SJCRH30 (cell line): ENCODE measurements around the gene ZNF44. TPM values are rescaled to one million over a fixed set of nuclear protein-coding genes. Genes with fewer than 3 reads are reported as not detected.

ENCODE experiments used
- DNase-seq, 2 experiments: peaks; one replicate each; pipeline ENCODE4 v3.0.0-alpha.2; 2015 to 2020
- H3K27ac ChIP-seq: fragments of 250-450 bp; sonication (Bioruptor Pico); 2 replicates; pipeline ENCODE4 v1.5.1; 2020; ENCODE audit warnings: mild to moderate bottlenecking, moderate library complexity
- H3K27me3 ChIP-seq: fragments of 250-450 bp; sonication (Bioruptor Pico); 2 replicates; pipeline ENCODE4 v1.5.1; 2020; ENCODE audit warnings: mild to moderate bottlenecking, moderate library complexity
- H3K36me3 ChIP-seq: fragments of 250-450 bp; sonication (Bioruptor Pico); 2 replicates; pipeline ENCODE4 v1.5.1; 2020; ENCODE audit warnings: mild to moderate bottlenecking, moderate library complexity
- H3K4me1 ChIP-seq: fragments of 250-450 bp; sonication (Bioruptor Pico); 2 replicates; pipeline ENCODE4 v1.5.1; 2020; ENCODE audit warnings: mild to moderate bottlenecking, moderate library complexity
- H3K4me3 ChIP-seq: fragments of 250-450 bp; sonication (Bioruptor Pico); 2 replicates; pipeline ENCODE4 v1.5.1; 2020; ENCODE audit warnings: mild to moderate bottlenecking, moderate library complexity
- H3K9me3 ChIP-seq: fragments of 250-450 bp; sonication (Bioruptor Pico); replicated peaks from 2 replicates; pipeline ENCODE4 v1.5.1; 2020; ENCODE audit warnings: mild to moderate bottlenecking, moderate library complexity
- total RNA-seq: library from RNA; depleted of rRNA; stranded (reverse); fragments of >200 nt; shearing (Covaris generic); gene quantifications from 2 replicates; pipeline ENCODE4 v1.2.3, GENCODE V29; 2014

ZNF44 gene
- total RNA-seq, 1 experiment from 2014 or later = 8.7 TPM

DNA sequence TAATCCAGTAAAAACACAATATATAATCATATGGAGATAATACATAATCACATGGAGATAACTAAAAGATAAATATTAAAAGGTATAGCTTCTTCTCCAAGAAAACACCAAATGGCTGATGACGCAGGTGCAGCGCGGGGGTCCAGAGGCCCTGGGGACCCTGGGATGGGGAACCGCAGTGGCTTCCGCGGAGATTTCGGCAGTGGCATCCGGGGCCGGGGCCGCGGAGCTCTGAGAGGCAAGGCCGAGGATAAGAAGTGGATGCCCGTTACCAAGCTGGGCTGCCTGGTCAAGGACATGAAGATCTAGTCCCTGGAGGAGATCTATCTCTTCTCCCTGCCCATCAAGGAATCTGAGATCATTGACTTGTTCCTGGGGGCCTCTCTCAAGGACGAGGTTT is 10.5 kb downstream of the ZNF44 start:
- H3K4me3 ChIP-seq = no peak overlapping the region
- H3K27ac ChIP-seq = no peak overlapping the region
- H3K36me3 ChIP-seq = peaks cover 8% of the 10 kb centered on the region; the same call in 1 of the 2 replicates
- H3K4me1 ChIP-seq = no peaks in the 10 kb centered on the region
- H3K9me3 ChIP-seq = peaks cover 24% of the 10 kb centered on the region
- no peaks in the 10 kb centered on the region for H3K27me3 ChIP-seq
- DNase-seq = no peak

DNA sequence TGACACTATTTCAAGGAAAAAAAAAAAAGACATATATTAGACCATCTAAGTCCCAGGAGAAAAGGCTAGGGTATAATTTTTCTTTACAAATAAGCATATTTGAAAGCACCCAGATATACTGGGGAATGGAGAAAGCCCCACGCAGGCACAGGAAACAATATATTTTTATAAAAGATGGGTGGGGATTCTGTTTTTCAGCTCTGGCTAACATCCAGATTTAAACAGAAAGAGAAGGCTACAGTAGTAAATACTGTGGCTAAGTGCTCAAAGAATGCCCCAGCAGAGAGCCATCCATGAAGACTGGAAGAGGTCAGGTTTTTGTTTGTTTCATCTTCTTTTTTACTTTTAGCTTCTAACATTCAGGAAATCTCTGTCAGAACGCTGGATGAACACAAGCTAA is 16.0 kb downstream of the ZNF44 start:
- H3K4me3 ChIP-seq = no peak overlapping the region
- H3K9me3 ChIP-seq = peaks cover 51% of the 10 kb centered on the region
- H3K36me3 ChIP-seq = peaks cover 16% of the 10 kb centered on the region
- H3K4me1 ChIP-seq = no peaks in the 10 kb centered on the region
- H3K27ac ChIP-seq = no peak overlapping the region
- H3K27me3 ChIP-seq = no peaks in the 10 kb centered on the region
- DNase-seq = no peak

DNA sequence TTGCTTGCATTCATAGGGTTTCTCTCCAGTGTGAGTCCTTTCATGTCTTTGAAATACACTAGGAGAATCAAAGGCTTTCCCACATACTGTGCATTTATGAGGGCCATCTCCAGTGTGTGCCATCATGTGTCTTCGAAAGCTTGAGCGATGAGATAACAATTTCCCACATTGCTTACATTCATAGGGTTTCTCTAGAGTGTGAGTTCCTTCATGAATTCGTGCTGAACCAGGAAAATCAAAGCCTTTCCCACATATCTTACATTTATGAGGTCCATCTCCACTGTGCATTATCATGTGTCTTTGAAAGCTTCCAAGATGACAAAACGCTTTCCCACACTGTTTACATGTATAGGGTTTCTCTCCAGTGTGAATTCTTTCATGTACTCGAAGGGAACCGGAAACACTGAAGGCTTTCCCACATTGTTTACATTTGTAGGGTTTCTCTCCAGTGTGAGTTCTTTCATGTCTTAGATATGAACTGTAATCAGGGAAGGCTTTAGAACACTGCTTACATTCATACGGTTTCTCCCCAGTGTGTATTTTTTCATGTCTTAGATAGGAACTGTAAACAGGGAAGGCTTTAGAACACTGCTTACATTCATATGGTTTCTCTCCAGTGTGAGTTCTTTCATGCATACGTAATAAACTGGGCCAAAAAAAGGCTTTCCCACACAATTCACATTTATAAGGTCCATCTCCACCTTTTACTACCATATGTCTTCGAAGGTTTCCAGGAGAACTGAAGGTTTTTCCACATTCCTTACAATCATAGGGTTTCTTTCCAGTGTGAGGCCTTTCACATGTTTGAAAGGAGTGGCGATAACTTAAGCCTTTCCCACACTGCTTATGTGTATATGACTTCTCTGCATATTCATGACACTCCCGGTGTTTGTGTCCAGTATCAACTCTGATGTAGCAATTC is 21.4 kb downstream of the ZNF44 start:
- H3K36me3 ChIP-seq = peaks cover 47% of the 10 kb centered on the region

DNA sequence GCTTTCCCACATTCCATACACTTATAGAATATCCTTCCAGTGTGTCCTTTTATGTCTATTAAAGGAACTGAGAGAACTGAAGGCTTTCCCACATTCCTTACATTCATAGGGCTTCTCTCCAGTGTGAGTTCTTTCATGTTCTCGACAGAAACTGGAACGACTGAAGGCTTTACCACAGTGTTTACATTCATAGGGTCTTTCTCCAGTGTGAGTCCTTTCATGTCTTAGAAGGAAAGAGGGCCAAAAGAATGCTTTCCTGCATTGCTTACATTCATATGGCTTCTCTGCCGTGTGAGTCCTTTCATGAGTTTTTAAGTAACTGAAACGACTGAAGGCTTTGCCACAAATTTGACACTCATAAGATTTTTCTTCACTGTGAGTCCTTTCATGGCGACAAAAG is 22.3 kb downstream of the ZNF44 start:
- Histone ChIP-seq H3K27ac (no peak overlapping the region), H3K4me3 (no peak overlapping the region), H3K4me1 (no peaks in the 10 kb centered on the region), H3K9me3 (peaks cover 63% of the 10 kb centered on the region), H3K27me3 (no peaks in the 10 kb centered on the region), H3K36me3 (peaks cover 47% of the 10 kb centered on the region)
- DNase-seq = no peak

More for the DNA sequence above, 21.4 kb downstream of the ZNF44 start:
- Histone ChIP-seq H3K9me3 (peaks cover 69% of the 10 kb centered on the region), H3K4me1 (no peaks in the 10 kb centered on the region), H3K4me3 (no peak overlapping the region), H3K27me3 (no peaks in the 10 kb centered on the region), H3K27ac (no peak overlapping the region)
- no peak for DNase-seq

DNA sequence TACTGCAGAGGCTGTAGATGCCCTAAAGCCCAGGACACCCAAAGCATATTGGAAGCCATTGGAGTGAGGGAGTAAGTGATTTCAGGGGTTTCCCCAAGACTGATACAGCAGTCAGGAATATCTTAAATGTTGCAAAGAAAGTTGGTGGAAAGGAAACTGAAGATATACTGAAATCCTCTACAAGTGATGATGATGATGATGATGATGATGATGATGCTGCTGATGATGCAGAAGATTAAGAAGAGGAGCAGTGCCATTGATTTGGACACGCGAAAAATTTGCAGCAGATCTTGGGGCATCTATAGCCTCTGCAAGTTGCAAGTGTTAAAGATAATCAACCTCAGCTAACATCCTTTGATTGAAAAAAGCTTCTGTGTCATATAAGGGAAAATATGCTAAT is 23.8 kb downstream of the ZNF44 start:
- Histone ChIP-seq H3K9me3 (peaks cover 51% of the 10 kb centered on the region), H3K27ac (no peak overlapping the region), H3K27me3 (no peaks in the 10 kb centered on the region), H3K4me3 (no peak overlapping the region), H3K36me3 (peaks cover 44% of the 10 kb centered on the region), H3K4me1 (no peaks in the 10 kb centered on the region)
- no peak for DNase-seq

DNA sequence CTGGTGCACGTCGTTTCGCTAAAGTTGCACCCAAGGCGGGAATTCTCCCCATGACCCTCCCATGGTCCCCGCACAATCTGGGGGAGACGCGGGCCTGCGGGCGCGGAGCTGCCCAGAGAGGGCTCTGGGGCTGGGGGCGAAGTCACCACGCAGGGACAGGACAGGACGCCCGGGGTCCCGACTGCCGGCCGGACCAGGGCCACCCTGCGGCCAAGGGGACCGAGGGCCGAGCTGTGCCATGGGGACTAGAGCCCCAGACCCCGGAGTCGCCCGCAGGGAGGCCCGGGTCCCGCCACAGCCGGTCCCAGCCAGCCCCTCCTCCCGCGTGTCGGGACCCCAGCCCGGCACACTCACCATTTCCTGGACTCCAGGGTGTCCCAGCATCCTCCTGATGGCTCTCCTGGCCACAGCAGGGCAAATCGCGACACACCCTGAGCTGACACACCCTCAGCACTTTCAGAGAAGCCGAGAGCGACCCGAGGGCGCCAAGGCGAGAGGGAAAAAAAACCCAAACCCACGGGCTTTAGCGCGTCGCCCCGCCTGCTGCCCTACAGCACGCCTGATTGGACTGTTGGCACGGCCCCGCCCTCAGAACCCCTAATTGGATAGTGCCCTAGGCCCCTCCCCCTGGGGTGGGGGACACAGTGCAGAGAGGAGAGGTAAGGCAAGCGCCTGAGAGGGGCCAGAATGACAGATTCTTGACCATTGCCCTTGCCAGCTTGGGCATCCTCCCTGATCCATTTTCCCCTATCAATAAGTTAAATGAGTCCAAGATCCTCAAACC is 28.6 kb downstream of the ZNF44 start:
- Histone ChIP-seq H3K27ac (no peak overlapping the region), H3K9me3 (peaks cover 17% of the 10 kb centered on the region), H3K4me1 (no peaks in the 10 kb centered on the region), H3K27me3 (no peaks in the 10 kb centered on the region), H3K4me3 (no peak overlapping the region), H3K36me3 (peaks cover 9% of the 10 kb centered on the region)
- DNase-seq = no peak

DNA sequence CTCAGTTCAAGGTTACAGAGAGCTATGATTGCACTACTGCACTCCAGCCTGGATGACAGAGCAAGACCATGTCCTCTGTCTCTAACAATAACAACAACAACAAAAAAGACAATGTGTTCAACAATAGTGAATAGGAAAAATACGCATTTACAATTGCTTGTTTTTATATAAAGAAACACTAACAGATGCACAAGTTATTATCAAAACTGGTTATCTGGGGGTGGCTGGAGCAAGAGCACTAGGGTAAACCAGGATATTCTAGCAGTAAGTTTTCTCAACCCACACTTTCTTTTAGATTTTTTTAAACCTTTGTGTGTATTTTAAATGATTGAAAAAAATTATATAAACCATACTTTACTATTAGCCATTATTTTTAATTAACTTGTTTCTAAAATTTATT is 33.1 kb downstream of the ZNF44 start:
- no peaks in the 10 kb centered on the region for H3K36me3 ChIP-seq
- no peak overlapping the region for H3K4me3 ChIP-seq
- H3K9me3 ChIP-seq = peaks cover 3% of the 10 kb centered on the region; the same call in 1 of the 2 replicates
- H3K27ac ChIP-seq = no peak overlapping the region
- no peak for DNase-seq
- no peaks in the 10 kb centered on the region for H3K4me1 ChIP-seq
- no peaks in the 10 kb centered on the region for H3K27me3 ChIP-seq

DNA sequence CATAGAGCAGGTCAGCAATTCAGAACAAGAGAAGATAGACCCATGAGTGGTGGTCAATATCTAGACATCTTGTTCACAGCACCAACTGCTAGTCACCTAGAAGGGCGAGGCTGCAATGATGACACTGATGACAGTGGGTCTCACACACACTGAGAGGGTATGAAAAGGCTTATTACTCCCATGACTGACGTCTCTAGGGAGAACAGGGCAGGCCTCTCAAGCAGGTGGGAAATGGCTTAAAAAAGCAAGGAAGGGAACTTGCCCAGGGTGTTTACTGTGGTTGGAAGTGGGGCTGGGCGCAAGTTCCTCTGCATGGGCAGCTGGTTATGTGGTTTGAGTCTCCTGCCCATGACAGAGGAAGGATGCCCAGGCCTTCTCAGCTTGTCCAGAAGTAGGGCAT is 33.8 kb downstream of the ZNF44 start:
- Histone ChIP-seq H3K27ac (no peak overlapping the region), H3K27me3 (no peaks in the 10 kb centered on the region), H3K4me1 (no peaks in the 10 kb centered on the region), H3K4me3 (no peak overlapping the region), H3K9me3 (peaks cover 3% of the 10 kb centered on the region; the same call in 1 of the 2 replicates), H3K36me3 (no peaks in the 10 kb centered on the region)
- no peak for DNase-seq

DNA sequence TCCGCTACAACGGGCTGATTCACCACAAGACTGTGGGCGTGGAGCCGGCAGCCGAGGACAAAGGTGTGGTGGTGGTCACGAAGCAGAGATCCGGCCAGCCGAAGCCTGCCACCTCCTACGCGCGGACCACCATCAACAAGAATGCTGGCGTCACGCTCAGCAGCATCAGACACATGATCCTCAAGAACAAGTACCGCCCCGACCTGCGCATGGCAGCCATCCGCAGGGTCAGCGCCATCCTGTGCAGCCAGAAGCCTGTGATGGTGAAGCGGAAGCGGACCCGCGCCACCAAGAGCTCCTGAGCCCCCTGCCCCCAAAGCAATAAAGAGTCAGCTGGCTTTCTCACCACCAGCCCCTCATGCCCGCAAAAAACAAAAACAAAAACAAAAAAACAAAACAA is 34.4 kb downstream of the ZNF44 start:
- H3K27ac ChIP-seq = no peak overlapping the region
- H3K9me3 ChIP-seq = peaks cover 3% of the 10 kb centered on the region; the same call in 1 of the 2 replicates
- H3K4me3 ChIP-seq = no peak overlapping the region
- DNase-seq = no peak
- H3K4me1 ChIP-seq = no peaks in the 10 kb centered on the region
- H3K36me3 ChIP-seq = no peaks in the 10 kb centered on the region
- H3K27me3 ChIP-seq = no peaks in the 10 kb centered on the region

DNA sequence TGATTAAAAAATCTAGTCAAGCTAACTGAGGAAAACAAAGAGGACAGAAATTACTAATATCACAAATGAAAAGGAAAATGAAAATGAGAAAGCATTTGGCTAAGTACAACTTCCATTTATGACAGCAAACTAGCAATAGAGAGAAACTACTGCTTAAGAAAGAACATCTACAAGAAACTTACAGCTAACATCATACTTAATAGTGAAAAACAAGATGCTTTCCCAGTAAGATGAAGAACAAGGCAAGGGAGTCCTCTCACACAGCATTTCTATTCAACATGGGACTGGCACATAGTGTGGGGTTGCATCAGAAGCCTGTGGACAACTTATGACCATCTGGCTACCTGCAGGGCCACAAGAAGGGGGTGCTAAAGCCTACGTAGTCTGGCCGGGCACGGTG is 39.3 kb downstream of the ZNF44 start:
- Histone ChIP-seq H3K27ac (no peak overlapping the region), H3K4me3 (no peak overlapping the region), H3K36me3 (no peaks in the 10 kb centered on the region), H3K9me3 (peaks cover 9% of the 10 kb centered on the region), H3K27me3 (no peaks in the 10 kb centered on the region), H3K4me1 (no peaks in the 10 kb centered on the region)
- no peak for DNase-seq

DNA sequence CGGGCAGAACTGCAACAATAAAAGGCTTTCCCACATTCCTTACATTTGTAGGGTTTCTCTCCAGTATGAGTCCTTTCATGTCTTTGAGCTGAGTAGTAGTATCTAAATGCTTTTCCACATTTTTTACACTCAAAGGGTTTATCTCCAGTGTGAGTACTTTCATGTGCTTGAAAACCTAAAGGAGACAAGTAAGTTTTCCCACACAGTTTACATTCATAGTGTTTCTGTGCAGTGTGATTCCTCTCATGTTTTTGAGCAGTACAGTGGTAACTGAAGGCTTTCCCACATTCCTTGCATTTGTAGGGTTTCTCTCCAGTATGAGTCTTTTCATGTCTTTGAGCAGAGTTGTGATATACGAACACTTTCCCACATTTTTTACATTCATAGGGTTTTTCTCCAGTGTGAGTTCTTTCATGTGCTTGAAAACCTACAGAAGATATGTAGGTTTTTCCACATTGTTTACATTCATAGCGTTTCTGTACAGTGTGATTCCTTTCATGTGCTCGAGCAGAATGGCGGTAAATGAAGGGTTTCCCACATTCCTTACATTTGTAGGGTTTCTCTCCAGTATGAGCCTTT is 47.0 kb downstream of the ZNF44 start:
- no peak overlapping the region for H3K27ac ChIP-seq
- H3K9me3 ChIP-seq = peaks cover 25% of the 10 kb centered on the region
- DNase-seq = no peak
- H3K4me3 ChIP-seq = no peak overlapping the region
- no peaks in the 10 kb centered on the region for H3K36me3 ChIP-seq
- H3K27me3 ChIP-seq = no peaks in the 10 kb centered on the region
- no peaks in the 10 kb centered on the region for H3K4me1 ChIP-seq

DNA sequence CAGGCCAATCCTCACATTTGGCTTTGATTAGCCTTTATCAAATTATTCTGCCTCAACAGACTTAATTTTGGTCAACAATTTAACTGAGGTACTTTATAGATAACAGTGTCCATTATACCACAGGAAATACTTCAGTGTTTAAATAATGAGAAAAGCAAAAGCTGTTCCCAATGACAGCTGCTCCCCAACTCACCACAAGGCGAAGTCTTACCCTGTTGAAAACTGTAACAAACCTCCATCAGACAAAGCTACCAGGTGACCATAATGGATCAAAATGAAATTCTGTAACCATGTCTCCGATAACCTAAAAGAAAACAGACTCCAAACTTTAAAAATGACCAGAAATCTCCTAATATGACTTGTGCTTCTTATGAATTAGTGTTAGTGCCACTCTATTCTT is 50.3 kb downstream of the ZNF44 start:
- DNase-seq = peak in 1 of 2 experiments; percentile 26
- Histone ChIP-seq H3K36me3 (no peaks in the 10 kb centered on the region), H3K4me1 (no peaks in the 10 kb centered on the region)

DNA sequence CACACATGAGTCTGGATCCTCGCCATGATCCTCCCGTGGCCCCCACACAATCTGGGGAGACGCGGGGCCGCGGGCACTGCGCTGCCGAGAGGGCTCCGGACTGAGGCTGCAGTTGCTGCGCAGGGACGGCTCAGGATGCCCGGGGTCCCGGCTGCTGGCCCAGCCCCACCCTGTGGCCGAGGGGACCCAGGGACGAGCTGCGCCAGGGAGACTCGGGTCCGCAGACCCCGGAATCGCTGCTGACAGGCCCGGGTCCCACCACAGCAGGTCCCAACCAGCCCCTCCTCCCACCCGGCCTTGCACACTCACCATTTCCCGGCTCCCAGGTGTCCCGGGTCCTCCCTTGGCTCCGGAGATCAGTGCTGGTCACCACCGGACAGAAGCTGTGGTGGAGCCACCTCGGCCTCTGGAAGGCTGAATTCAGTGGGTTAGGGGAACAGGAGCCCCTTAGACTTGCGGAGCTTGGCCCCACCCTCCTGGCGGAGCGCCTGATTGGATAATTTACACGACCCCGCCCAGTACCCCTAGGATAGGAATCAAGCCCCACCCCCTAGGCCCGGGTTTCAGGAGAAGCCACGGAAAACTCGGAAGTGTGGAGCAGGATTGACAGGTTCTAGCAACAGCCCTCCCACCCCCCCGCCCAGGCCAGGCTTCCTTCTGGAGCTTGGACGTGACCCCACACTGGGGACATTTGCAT is 57.4 kb downstream of the ZNF44 start:
- no peak for DNase-seq
- no peak overlapping the region for H3K4me3 ChIP-seq
- no peaks in the 10 kb centered on the region; the same call in 1 of the 2 replicates for H3K36me3 ChIP-seq
- H3K9me3 ChIP-seq = no peaks in the 10 kb centered on the region; the same call in 1 of the 2 replicates
- no peaks in the 10 kb centered on the region for H3K27me3 ChIP-seq
- H3K4me1 ChIP-seq = no peaks in the 10 kb centered on the region
- H3K27ac ChIP-seq = no peak overlapping the region

More for the DNA sequence above, 50.3 kb downstream of the ZNF44 start:
- no peak overlapping the region for H3K4me3 ChIP-seq
- peaks cover 17% of the 10 kb centered on the region for H3K9me3 ChIP-seq
- H3K27me3 ChIP-seq = no peaks in the 10 kb centered on the region
- no peak overlapping the region for H3K27ac ChIP-seq

DNA sequence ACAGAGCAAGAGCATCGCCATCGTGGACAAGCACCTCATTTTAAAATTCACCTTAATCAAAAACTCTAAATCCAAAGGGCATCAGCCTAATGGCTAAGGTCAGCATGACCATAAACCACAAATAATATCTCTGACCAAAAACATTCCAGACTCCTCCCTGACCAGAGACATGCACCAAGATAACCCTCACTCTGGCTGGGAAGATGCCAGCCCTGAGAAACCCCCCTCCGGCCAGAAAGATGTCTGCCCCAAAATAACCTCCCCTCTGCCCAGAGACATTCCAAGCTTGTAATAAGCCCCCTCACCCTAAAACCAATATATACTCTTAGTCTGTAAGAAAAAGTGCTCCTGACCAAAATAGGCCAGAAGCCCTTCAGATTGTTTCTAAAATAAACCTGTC is 61.7 kb downstream of the ZNF44 start:
- DNase-seq = no peak
- no peak overlapping the region for H3K4me3 ChIP-seq

More for the DNA sequence above, 61.7 kb downstream of the ZNF44 start:
- H3K27ac ChIP-seq = no peak overlapping the region
- H3K36me3 ChIP-seq = no peaks in the 10 kb centered on the region; the same call in 1 of the 2 replicates
- H3K27me3 ChIP-seq = no peaks in the 10 kb centered on the region
- no peaks in the 10 kb centered on the region for H3K4me1 ChIP-seq
- peaks cover 5% of the 10 kb centered on the region; the same call in 1 of the 2 replicates for H3K9me3 ChIP-seq
